ENCODE data around the gene CAMK1. TPM values are rescaled to one million over a fixed set of nuclear protein-coding genes. Genes with fewer than 3 reads are reported as not detected.

The CAMK1 gene
- total RNA-seq, 1 donor: 27.6 TPM

DNA sequence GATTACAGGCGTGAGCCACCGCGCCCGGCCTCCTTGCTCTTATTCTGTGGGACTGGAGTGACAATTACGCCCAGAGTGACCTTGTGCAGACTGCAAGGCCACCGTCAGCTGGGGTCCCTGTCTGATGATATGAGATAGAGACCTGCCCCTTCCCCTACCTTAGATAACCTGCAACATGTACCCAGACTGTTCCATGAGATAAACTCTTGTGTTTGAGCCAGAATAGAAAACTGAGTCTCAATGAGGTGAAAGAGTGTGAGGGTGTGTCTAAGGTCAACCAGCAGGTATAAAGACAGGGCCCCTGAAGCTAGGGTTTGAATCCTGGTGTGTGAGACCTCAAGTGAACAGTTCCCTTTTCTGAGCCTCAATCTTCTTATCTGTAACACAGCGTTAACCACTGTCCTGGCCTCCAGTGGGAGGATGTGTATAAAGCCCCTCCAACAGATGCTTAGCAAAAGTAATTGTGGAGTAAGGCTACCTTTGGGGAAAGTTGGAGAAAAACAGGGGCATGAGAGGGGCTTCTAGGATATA lies 16.5 kb upstream of the CAMK1 start:
- DNase-seq (ENCODE audit: low read depth): no peak
- TF ChIP-seq, protein P1, sequence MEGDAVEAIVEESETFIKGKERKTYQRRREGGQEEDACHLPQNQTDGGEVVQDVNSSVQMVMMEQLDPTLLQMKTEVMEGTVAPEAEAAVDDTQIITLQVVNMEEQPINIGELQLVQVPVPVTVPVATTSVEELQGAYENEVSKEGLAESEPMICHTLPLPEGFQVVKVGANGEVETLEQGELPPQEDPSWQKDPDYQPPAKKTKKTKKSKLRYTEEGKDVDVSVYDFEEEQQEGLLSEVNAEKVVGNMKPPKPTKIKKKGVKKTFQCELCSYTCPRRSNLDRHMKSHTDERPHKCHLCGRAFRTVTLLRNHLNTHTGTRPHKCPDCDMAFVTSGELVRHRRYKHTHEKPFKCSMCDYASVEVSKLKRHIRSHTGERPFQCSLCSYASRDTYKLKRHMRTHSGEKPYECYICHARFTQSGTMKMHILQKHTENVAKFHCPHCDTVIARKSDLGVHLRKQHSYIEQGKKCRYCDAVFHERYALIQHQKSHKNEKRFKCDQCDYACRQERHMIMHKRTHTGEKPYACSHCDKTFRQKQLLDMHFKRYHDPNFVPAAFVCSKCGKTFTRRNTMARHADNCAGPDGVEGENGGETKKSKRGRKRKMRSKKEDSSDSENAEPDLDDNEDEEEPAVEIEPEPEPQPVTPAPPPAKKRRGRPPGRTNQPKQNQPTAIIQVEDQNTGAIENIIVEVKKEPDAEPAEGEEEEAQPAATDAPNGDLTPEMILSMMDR (IDR thresholded peaks at IDR 0.05; ENCODE audit: insufficient read depth, low read depth, low read length): no peak
- no peak overlapping the region for H3K4me3 ChIP-seq (ENCODE audit: low read depth, low read length)

DNA sequence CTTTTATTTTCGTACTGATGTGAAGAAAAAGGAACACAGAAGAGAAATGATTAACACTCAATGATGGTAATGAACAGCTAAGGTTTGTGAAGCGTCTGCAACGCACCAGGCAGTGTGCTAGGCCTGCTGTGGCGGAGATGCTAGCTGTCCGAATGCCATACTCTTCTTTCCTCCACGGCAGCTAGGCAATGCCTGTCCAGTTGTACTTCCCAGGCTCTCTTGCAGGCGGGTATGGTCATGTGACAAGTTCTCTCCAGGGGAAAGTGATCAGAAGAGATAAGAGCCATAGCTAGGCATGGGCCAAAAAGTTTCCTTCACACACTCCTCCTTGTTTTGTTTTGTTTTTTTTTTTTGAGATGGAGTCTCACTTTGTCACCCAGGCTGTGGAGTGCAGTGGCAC lies 15.9 kb upstream of the CAMK1 start:
- TF ChIP-seq, protein P1 (IDR thresholded peaks at IDR 0.05; ENCODE audit: insufficient read depth, low read depth, low read length): no peak
- no peak for DNase-seq (ENCODE audit: low read depth)
- no peak overlapping the region for H3K4me3 ChIP-seq (ENCODE audit: low read depth, low read length)

DNA sequence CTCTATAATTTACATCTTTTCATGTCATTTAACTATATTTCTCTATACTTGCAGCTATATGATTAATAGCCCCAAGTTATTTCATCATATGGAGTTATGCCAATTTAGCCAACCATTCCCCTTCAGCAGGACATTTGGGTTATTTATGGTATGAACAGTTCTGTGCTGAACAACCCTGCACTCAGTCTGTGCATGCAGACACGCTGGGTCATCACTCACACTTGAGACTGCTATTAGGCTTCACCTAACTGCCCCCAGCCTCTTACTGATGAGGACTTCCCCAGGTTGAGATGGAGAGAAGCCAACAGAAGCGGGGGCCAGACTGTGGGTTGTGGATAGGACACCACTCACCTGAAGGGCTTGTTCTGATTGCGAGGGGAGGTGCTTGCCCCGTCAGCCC lies 15.2 kb upstream of the CAMK1 start:
- no peak for DNase-seq (ENCODE audit: low read depth)
- H3K4me3 ChIP-seq (ENCODE audit: low read depth, low read length): no peak overlapping the region
- TF ChIP-seq, protein P1 (IDR thresholded peaks at IDR 0.05; ENCODE audit: insufficient read depth, low read depth, low read length): no peak

DNA sequence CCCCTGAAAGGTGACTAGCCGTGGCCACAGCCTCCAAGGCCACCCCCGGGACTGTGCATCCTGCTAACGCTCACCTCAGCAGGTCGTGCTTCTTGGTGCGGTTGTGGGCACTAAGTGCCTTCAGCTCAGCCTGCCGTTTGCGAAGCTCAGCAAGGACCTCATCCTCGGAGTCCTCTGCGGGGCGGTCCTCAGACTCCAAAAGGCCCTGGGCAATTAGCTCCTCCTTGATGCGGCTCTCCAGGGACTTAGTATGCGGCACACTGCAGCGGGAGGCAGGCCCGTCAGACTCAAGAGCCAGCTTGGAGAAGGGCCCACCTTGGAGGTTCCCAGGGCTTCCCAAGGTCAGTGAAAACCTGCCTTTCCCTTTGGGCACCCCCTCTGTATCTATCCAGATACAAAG lies 14.2 kb upstream of the CAMK1 start:
- no peak for DNase-seq (ENCODE audit: low read depth)
- TF ChIP-seq, protein P1 (IDR thresholded peaks at IDR 0.05; ENCODE audit: insufficient read depth, low read depth, low read length): no peak
- no peak overlapping the region for H3K4me3 ChIP-seq (ENCODE audit: low read depth, low read length)

DNA sequence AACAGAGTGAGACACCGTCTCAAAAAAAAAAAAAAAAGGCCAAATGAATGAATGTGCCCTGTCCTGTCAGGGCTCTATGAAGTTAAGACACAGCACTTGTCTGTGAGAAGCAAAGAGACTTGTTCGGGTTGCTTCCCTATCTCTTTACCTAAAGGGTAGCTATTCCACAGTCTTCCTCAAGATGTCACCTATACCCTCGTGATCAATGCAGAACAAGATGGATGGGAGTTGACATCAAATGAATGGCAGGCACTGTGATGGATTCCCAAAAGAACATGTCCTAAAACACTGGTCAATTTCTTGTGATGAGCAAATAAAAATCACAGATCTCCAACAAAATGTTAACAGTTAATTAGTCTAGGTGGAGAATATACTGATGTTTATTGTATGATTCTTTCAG lies 13.0 kb upstream of the CAMK1 start:
- DNase-seq (ENCODE audit: low read depth): no peak
- TF ChIP-seq, protein P1 (IDR thresholded peaks at IDR 0.05; ENCODE audit: insufficient read depth, low read depth, low read length): no peak
- no peak overlapping the region for H3K4me3 ChIP-seq (ENCODE audit: low read depth, low read length)

DNA sequence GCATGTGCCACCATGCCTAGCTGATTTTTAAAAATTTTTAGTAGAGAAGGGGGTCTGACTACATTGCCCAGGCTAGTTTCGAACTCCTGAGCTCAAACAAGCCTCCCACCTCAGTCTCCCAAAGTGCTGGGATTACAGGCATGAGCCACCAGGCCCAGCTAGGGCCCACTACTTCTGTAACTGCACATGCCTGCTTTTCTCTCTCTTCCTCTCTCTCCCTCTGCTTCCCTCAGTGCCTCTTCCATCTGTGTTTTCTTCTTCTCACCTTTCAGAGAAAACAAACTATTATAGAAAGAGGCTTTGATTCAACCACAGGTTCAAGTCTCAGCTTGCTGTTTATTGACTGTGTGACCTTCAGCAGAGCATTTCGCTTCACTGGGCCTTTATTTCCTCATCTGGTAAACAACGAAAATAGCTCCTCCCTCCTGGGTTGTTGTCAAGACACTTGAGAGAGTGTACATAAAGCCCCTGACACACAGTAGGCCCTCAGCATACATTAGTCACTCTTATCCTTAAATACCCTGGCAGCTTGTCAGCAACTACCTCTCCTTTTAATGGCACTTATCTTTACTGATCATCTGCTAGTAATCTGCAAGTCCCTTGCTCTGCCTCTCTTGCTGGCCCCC lies 12.3 kb upstream of the CAMK1 start:
- H3K4me3 ChIP-seq (ENCODE audit: low read depth, low read length): no peak overlapping the region
- DNase-seq (ENCODE audit: low read depth): no peak
- TF ChIP-seq, protein P1 (IDR thresholded peaks at IDR 0.05; ENCODE audit: insufficient read depth, low read depth, low read length): no peak

DNA sequence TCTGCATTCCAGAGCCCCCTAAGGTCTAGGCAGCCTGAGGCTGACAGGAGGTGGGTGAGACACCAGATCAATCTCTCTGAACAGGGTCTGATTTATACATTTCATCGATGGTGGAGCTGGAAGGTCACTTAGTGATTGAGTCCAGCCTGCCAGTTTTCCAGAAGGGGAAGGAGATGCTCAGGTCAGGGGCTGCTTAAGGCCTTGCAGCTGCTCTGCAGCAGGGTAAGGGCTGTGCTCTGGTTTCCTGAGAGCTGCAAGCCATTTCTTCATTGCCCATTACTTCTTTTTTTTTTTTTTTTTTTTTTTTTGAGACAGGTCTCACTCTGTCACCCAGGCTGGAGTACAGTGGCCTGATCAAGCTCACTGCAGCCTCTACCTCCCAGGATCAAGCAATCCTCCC lies 11.8 kb upstream of the CAMK1 start:
- TF ChIP-seq, protein P1 (IDR thresholded peaks at IDR 0.05; ENCODE audit: insufficient read depth, low read depth, low read length): no peak

More for the DNA sequence above, 11.8 kb upstream of the CAMK1 start:
- no peak overlapping the region for H3K4me3 ChIP-seq (ENCODE audit: low read depth, low read length)
- DNase-seq (ENCODE audit: low read depth): no peak
